ENCODE measurements around the gene CCDC141.

CCDC141 gene

GRCh38 chr2:178877874-178878273 lies 172.1 kb downstream of the CCDC141 start:
- no peak overlapping the region for H3K4me3 ChIP-seq (ENCODE audit: low read depth, low read length)

GRCh38 chr2:178874529-178875240 lies 175.3 kb downstream of the CCDC141 start:
- TF ChIP-seq CTCF (IDR thresholded peaks at IDR 0.05; ENCODE audit: low read depth, low read length), result no peak
- H3K4me3 ChIP-seq (ENCODE audit: low read depth, low read length), result no peak overlapping the region

More at GRCh38 chr2:178877874-178878273, 172.1 kb downstream of the CCDC141 start:
- no peak for TF ChIP-seq CTCF (IDR thresholded peaks at IDR 0.05; ENCODE audit: low read depth, low read length)

GRCh38 chr2:178873912-178874311 lies 176.0 kb downstream of the CCDC141 start:
- no peak overlapping the region for H3K4me3 ChIP-seq (ENCODE audit: low read depth, low read length)
- TF ChIP-seq CTCF (IDR thresholded peaks at IDR 0.05; ENCODE audit: low read depth, low read length), result no peak

- no peak for TF ChIP-seq CTCF (IDR thresholded peaks at IDR 0.05; ENCODE audit: low read depth, low read length)
- no peak overlapping the region for H3K4me3 ChIP-seq (ENCODE audit: low read depth, low read length)
Measured at GRCh38 chr2:178871536-178871935, 178.4 kb downstream of the CCDC141 start.

- no peak for TF ChIP-seq CTCF (IDR thresholded peaks at IDR 0.05; ENCODE audit: low read depth, low read length)
- no peak overlapping the region for H3K4me3 ChIP-seq (ENCODE audit: low read depth, low read length)
Measured at GRCh38 chr2:178870703-178871102, 179.2 kb downstream of the CCDC141 start.

GRCh38 chr2:178865999-178866398 lies 183.9 kb downstream of the CCDC141 start:
- TF ChIP-seq CTCF (IDR thresholded peaks at IDR 0.05; ENCODE audit: low read depth, low read length), result no peak
- H3K4me3 ChIP-seq (ENCODE audit: low read depth, low read length), result no peak overlapping the region

GRCh38 chr2:178865146-178865936 lies 184.6 kb downstream of the CCDC141 start:
- no peak for TF ChIP-seq CTCF (IDR thresholded peaks at IDR 0.05; ENCODE audit: low read depth, low read length)

More at GRCh38 chr2:178865146-178865936, 184.6 kb downstream of the CCDC141 start:
- no peak overlapping the region for H3K4me3 ChIP-seq (ENCODE audit: low read depth, low read length)

Data from WI38 (cell line).